ENCODE measurements around the gene MMRN1.
A peak's percentile ranks its signal among the peaks of the same experiment; 100 is the strongest.

MMRN1 gene

DNA sequence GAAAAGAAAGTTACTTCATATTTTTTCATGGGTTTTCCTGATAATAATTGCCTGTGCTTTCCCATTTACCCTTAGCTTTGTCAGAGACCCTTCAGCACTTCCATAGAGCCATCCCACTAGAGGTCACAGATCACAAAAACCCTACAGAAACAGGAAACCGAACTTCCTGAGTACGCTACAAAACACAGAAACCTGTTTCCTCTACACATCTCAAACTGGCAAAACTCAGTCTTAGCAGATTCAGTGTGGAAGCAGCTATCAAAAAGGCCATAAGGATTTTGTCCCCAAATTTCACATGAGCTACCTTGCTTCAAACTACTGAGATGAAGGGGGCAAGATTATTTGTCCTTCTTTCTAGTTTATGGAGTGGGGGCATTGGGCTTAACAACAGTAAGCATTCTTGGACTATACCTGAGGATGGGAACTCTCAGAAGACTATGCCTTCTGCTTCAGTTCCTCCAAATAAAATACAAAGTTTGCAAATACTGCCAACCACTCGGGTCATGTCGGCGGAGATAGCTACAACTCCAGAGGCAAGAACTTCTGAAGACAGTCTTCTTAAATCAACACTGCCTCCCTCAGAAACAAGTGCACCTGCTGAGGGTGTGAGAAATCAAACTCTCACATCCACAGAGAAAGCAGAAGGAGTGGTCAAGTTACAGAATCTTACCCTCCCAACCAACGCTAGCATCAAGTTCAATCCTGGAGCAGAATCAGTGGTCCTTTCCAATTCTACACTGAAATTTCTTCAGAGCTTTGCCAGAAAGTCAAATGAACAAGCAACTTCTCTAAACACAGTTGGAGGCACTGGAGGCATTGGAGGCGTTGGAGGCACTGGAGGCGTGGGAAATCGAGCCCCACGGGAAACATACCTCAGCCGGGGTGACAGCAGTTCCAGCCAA, at the start of gene MMRN1:
MMRN1 (plus strand) TSS at position 206 of the 902 bp plus-strand sequence; CDS start at position 324, 118 bp downstream.
- DNase-seq: no peak

GRCh38 chr4:89847571-89848325, 46.9 kb upstream of the MMRN1 start:
- no peak for DNase-seq

- no peak for DNase-seq
These were observed 39.4 kb upstream of the MMRN1 start for GRCh38 chr4:89855236-89855635.

DNA sequence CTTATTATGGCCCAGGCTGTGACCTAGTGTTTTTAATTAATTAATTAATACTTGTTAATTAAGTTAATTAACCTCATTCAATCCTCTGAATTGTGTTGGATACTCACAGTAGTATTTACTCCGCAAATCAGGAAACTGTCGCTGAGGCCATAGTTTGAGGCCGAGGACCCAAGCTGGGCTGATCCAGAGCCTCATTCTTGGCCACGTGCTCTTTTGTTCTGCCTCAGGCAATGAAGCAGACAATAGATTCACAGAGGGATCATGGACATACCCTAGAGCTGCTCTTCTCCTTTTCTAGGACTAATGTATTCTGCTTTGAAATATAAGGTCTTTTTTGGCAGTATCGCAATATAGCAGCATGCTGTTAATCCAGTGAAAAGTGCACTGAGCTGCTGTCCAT, 33.7 kb upstream of the MMRN1 start:
- DNase-seq: no peak

GRCh38 chr4:89863533-89863932, 31.1 kb upstream of the MMRN1 start:
- no peak for DNase-seq

- no peak for DNase-seq
These were observed 26.4 kb upstream of the MMRN1 start for GRCh38 chr4:89868276-89868675.

GRCh38 chr4:89868999-89869589, 25.6 kb upstream of the MMRN1 start:
- no peak for DNase-seq

GRCh38 chr4:89871211-89871610, 23.4 kb upstream of the MMRN1 start:
- no peak for DNase-seq

- DNase-seq: no peak
These were observed 18.1 kb upstream of the MMRN1 start for GRCh38 chr4:89876548-89876947.

DNA sequence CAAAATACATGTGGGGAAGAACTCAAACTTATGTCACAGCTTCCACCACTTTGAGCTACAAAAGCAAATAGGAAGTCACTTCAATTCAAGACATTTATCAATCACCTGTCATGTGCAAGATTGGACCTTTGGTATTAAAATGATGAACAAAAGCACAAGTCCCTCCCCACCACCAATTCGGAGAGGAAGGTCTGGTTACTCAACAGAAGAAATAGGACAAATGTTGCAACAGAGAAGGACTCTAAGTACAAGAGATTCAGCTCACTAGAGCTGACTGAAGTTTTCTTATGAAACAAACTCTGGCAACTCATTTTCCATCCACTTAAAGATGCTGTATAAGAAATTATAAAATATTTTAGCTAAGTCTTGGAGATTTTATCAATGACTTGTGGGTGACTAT, 16.0 kb upstream of the MMRN1 start:
- no peak for DNase-seq

- DNase-seq: no peak
These were observed 15.4 kb upstream of the MMRN1 start for GRCh38 chr4:89879215-89879614.

DNA sequence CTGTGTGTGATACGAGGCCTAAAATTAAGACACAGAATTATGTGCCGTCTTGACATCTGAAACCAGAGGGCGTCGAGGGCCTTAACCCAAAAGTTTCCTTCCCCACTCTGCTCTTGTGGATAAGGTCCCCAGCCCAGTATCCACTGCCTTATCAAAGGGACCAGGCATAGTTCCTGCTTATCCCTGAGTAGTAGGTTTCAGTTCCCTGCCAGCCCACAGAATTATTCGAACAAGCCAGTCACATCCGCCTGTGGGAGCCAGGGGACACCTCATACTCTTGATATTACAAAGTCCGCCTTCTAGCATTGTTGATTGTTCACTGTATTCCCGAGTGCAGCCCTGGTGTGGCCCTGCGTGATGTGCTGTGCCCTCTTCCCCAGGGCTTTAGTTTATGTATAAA, 5.4 kb upstream of the MMRN1 start:
- no peak for DNase-seq

DNA sequence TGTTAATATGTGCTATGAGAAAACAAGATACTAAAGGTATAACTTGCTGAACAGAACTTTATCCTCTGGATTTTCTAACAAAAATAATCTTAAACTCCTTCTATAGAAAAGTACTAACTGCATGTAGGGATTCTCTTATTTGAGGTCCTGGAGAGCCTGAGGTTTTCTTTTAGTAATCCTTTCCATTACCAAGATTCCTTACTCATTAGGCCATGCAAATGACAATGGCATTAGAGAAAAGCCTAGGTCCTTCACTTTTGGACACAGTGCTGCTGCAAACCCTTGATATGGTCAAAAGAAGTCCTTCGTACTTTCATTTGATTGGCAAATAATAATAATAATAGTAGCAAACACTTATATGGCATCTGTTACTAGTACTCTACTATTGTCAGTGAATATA, 3.2 kb downstream of the MMRN1 start:
- no peak for DNase-seq

GRCh38 chr4:89898304-89898716, 3.7 kb downstream of the MMRN1 start:
- no peak for DNase-seq

- no peak for DNase-seq
These were observed 4.5 kb downstream of the MMRN1 start for GRCh38 chr4:89899152-89899551.

- no peak for DNase-seq
These were observed 5.2 kb downstream of the MMRN1 start for GRCh38 chr4:89899854-89900253.

DNA sequence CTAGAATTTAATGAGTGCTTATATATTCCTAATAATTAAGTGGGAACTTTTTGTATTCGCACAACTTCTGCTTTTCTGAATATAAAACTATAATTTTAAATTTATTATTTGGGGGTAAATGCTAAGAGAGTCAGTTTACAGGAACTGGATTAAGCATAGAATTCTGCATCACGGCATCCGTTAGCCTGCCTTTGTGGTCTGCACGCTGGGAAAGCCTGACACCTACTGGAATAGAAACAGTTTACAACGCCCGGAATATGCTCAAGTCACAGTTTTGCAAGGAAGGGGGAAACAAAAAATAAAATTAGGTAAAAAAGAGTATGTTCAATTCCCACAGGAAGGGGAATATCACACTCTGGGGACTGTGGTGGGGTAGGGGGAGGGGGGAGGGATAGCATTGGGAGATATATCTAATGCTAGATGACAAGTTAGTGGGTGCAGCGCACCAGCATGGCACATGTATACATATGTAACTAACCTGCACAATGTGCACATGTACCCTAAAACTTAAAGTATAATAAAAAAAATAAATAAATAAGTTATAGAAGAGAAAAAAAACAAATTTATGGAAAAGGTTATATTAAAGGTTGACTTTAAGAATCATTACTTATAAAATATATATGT, 7.3 kb downstream of the MMRN1 start:
- peak; percentile 75 for DNase-seq

- no peak for DNase-seq
These were observed 9.9 kb downstream of the MMRN1 start for GRCh38 chr4:89904524-89904923.

DNA sequence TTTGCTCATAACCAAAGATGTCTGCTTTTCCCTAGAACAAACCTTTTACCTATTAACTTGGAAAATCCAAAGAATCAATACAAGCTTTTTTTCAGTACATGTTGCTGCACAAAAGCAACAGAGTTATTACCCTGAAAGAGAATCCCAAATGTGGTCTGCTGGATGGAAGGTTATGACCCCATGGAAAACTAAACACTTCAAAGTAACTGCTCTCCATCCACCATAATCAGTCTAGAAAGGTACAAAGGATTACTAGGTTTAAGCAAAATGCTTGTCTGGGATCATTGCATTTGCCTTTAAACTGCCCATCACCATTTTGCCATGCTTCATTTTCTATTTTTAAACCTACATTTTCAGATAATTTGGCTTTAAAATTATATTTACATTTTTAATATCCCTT, 11.7 kb downstream of the MMRN1 start:
- no peak for DNase-seq

GRCh38 chr4:89906777-89907521, 12.3 kb downstream of the MMRN1 start:
- DNase-seq: no peak

GRCh38 chr4:89909889-89910288, 15.2 kb downstream of the MMRN1 start:
- no peak for DNase-seq

- no peak for DNase-seq
These were observed 19.0 kb downstream of the MMRN1 start for GRCh38 chr4:89913623-89914022.
